AG04449 (cell line): ENCODE measurements around the gene ROPN1.
"Not testable (repeated sequence)": the region's sequence is repeated elsewhere in the genome, so short reads cannot be mapped to it uniquely, and the experiment has no call there.

ENCODE experiments used
- CTCF ChIA-PET: fragments of 350-600 bp; formaldehyde crosslinking; extraction: SDS; loops from one replicate; lab custom pipeline; 2021; ENCODE audit warnings: antibody characterized with exemption; lab: Yijun Ruan, JAX
- POLR2A ChIA-PET: fragments of 400-600, 350-600 bp; formaldehyde crosslinking; extraction: SDS; loops from one replicate; lab custom pipeline; 2020; ENCODE audit warnings: antibody characterized with exemption, inconsistent platforms; lab: Yijun Ruan, JAX
- DNase-seq: peaks from one replicate; pipeline ENCODE4 v3.0.0-alpha.2; 2010; ENCODE audit warnings: low read depth, low spot score
- H3K4me3 ChIP-seq: 2 replicates; pipeline ENCODE4 v1.5.1; 2011; ENCODE audit warnings: low read depth, mild to moderate bottlenecking, control low read depth, low read length
- CTCF ChIP-seq: IDR thresholded peaks from one replicate; pipeline ENCODE4 v1.5.1; 2011; ENCODE audit warnings: mild to moderate bottlenecking, moderate library complexity, low read length, control low read depth, inconsistent platforms; ENCODE audit not compliant: insufficient read depth; ENCODE audit errors: missing control alignments

The ROPN1 gene

GRCh38 chr3:124016483-124016882, 24.6 kb upstream of the ROPN1 start:
- H3K4me3 ChIP-seq, POLR2A ChIA-PET, DNase-seq: not testable (repeated sequence)
- CTCF ChIA-PET, result interaction anchor here (0.7 to 7.7 kb wide), 19 partner anchors 11 to 547 kb away, joined by 3 to 98 read pairs (median 4); partner anchors contain the start of gene KALRN
- peak; percentile 33 for TF ChIP-seq CTCF

GRCh38 chr3:124014366-124014942, 22.5 kb upstream of the ROPN1 start:
- POLR2A ChIA-PET, result no interaction called here
- CTCF ChIA-PET, result interaction anchor here (1.0 to 7.7 kb wide), 15 partner anchors 9 to 546 kb away, joined by 3 to 98 read pairs (median 5); partner anchors contain the start of genes KALRN and MYLK
- no peak for DNase-seq
- H3K4me3 ChIP-seq, result no peak overlapping the region
- TF ChIP-seq CTCF, result no peak

- not testable (repeated sequence) for DNase-seq, H3K4me3 ChIP-seq
- ChIA-PET POLR2A (interaction anchor here (0.7 kb wide), 1 partner anchor 435 kb away, joined by 3 read pairs; no protein-coding TSS in a partner anchor), CTCF (interaction anchor here (1.4 to 1.5 kb wide), 2 partner anchors 19 to 285 kb away, joined by 3 to 5 read pairs; no protein-coding TSS in a partner anchor)
Measured at GRCh38 chr3:124008321-124008720, 16.4 kb upstream of the ROPN1 start.

GRCh38 chr3:124007186-124007585, 15.3 kb upstream of the ROPN1 start:
- H3K4me3 ChIP-seq, result no peak overlapping the region
- POLR2A ChIA-PET, result no interaction called here
- CTCF ChIA-PET, result interaction anchor here (1.5 to 2.7 kb wide), 2 partner anchors 18 to 26 kb away, joined by 5 to 8 read pairs; partner anchors contain the start of gene KALRN
- no peak for DNase-seq
- no peak for TF ChIP-seq CTCF

GRCh38 chr3:124002405-124003079, 10.6 kb upstream of the ROPN1 start:
- H3K4me3 ChIP-seq, DNase-seq, CTCF ChIA-PET, POLR2A ChIA-PET: not testable (repeated sequence)

- DNase-seq, POLR2A ChIA-PET, H3K4me3 ChIP-seq: not testable (repeated sequence)
- CTCF ChIA-PET, result interaction anchor here (0.5 to 1.5 kb wide), 3 partner anchors 15 to 285 kb away, joined by 3 to 4 read pairs (median 3); no protein-coding TSS in a partner anchor
Measured at GRCh38 chr3:124001366-124001765, 9.4 kb upstream of the ROPN1 start.

GRCh38 chr3:123997543-123997942, 5.6 kb upstream of the ROPN1 start:
- no peak for TF ChIP-seq CTCF
- ChIA-PET CTCF (no interaction called here), POLR2A (no interaction called here)
- no peak overlapping the region for H3K4me3 ChIP-seq
- DNase-seq, result no peak
